ENCODE results near the gene GRM7. TPM values are rescaled to one million over a fixed set of nuclear protein-coding genes. Genes with fewer than 3 reads are reported as not detected.

The GRM7 gene
- total and polyA plus RNA-seq, 9 donors, result 0.04 to 0.13 (median 0.10) TPM; not detected in 6

DNA sequence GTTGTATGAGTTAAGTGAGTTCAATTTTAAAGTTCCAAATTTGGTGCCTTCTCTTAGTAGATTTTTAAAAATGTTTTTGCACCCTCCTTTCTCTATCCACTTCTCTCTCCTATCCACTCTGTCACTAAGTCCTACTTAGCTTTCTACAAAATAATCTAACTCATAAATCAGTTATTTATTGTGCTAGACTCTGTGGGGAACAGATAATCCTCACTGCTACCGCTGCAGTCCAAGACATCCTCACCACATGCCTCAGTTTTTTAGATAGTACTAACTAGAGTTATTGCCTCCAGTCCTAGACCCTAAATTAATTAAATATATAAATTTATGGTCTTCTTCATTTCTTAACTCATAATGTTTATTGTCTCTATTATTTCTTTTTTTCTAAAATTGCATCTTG lies 576.3 kb downstream of the GRM7 start:
- no peaks in the 10 kb centered on the region for H3K36me3 ChIP-seq (ENCODE audit: control insufficient read depth, insufficient read depth, low read length)
- no peak overlapping the region for H3K4me3 ChIP-seq (ENCODE audit: low read length)
- no peak for DNase-seq
- peaks cover 2% of the 10 kb centered on the region for H3K9me3 ChIP-seq (replicated peaks; ENCODE audit: control insufficient read depth, low read depth, low read length)
- H3K27ac ChIP-seq (ENCODE audit: low read length), result no peak overlapping the region
- no peaks in the 10 kb centered on the region for H3K27me3 ChIP-seq (ENCODE audit: control insufficient read depth, insufficient read depth, low read length)
- H3K4me1 ChIP-seq (ENCODE audit: control insufficient read depth, insufficient read depth, low read length), result no peaks in the 10 kb centered on the region
- no CpG with 5 or more reads among the region's 1 CpG for WGBS (ENCODE audit: insufficient coverage)

DNA sequence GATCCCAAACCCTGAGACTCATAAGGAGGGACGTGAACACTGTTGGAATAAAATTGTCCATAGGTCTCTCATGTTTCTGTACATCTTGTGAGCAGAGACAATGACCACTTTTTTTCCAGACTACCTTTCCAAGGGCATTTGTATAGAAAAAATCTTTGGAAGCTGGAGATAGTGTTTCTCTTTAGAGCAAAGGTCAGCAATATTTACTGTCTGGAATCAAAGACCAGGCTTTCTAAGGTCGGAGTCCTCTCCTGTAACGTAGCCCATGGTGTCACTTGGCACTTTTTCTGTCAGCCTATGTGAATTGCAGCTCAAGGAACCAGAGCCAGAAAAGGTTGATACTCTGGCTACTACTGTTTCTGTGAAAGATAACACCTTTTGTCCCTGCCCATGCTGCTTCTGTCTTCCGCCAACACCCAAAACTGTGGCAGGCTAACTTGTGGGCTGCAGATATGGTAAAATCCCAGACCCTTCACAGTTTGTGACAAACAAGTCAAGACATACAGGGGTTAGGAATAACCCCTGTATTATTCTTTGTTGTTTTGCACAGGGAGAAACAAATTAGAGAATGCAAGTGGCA lies 578.3 kb downstream of the GRM7 start:
- Histone ChIP-seq H3K4me3 (ENCODE audit: low read length) (no peak overlapping the region), H3K27ac (ENCODE audit: low read length) (no peak overlapping the region), H3K36me3 (ENCODE audit: control insufficient read depth, insufficient read depth, low read length) (no peaks in the 10 kb centered on the region), H3K27me3 (ENCODE audit: control insufficient read depth, insufficient read depth, low read length) (no peaks in the 10 kb centered on the region), H3K9me3 (replicated peaks; ENCODE audit: control insufficient read depth, low read depth, low read length) (peaks cover 2% of the 10 kb centered on the region), H3K4me1 (ENCODE audit: control insufficient read depth, insufficient read depth, low read length) (no peaks in the 10 kb centered on the region)
- 48% methylated on average over 2 of the region's 4 CpGs for WGBS (ENCODE audit: insufficient coverage)
- DNase-seq, result no peak

DNA sequence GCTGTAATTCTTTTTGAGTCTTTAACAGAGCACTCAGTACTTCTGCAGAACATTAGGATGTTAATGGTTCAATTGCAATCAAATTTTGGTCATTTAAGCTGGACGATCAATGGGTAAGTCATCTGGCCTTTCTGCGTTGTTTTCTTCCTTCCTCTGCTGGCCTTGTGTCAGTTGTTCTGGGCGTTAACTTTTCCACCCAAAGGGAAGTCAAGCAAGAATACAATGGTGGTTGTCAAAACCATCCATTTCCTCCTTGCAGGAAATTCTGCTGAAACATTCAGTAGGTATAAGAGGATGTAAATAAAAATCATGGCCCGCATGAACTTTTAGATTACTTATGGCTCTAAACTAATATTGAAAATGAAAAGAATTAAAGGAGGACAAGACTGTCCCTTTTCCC lies 584.0 kb downstream of the GRM7 start:
- peak; percentile 6 for DNase-seq
- Histone ChIP-seq H3K36me3 (ENCODE audit: control insufficient read depth, insufficient read depth, low read length) (no peaks in the 10 kb centered on the region), H3K4me1 (ENCODE audit: control insufficient read depth, insufficient read depth, low read length) (no peaks in the 10 kb centered on the region), H3K27ac (ENCODE audit: low read length) (no peak overlapping the region), H3K4me3 (ENCODE audit: low read length) (no peak overlapping the region), H3K27me3 (ENCODE audit: control insufficient read depth, insufficient read depth, low read length) (no peaks in the 10 kb centered on the region), H3K9me3 (replicated peaks; ENCODE audit: control insufficient read depth, low read depth, low read length) (peaks cover 2% of the 10 kb centered on the region)
- no CpG with 5 or more reads among the region's 4 CpGs for WGBS (ENCODE audit: insufficient coverage)

- peaks cover 2% of the 10 kb centered on the region for H3K9me3 ChIP-seq (replicated peaks; ENCODE audit: control insufficient read depth, low read depth, low read length)
- H3K36me3 ChIP-seq (ENCODE audit: control insufficient read depth, insufficient read depth, low read length), result no peaks in the 10 kb centered on the region
- WGBS (ENCODE audit: insufficient coverage), result 65% methylated on average over 3 of the region's 5 CpGs
- no peak for DNase-seq
- no peaks in the 10 kb centered on the region for H3K4me1 ChIP-seq (ENCODE audit: control insufficient read depth, insufficient read depth, low read length)
- no peaks in the 10 kb centered on the region for H3K27me3 ChIP-seq (ENCODE audit: control insufficient read depth, insufficient read depth, low read length)
- H3K27ac ChIP-seq (ENCODE audit: low read length), result no peak overlapping the region
- no peak overlapping the region for H3K4me3 ChIP-seq (ENCODE audit: low read length)
These were observed 584.4 kb downstream of the GRM7 start for GRCh38 chr3:7445331-7445730.

DNA sequence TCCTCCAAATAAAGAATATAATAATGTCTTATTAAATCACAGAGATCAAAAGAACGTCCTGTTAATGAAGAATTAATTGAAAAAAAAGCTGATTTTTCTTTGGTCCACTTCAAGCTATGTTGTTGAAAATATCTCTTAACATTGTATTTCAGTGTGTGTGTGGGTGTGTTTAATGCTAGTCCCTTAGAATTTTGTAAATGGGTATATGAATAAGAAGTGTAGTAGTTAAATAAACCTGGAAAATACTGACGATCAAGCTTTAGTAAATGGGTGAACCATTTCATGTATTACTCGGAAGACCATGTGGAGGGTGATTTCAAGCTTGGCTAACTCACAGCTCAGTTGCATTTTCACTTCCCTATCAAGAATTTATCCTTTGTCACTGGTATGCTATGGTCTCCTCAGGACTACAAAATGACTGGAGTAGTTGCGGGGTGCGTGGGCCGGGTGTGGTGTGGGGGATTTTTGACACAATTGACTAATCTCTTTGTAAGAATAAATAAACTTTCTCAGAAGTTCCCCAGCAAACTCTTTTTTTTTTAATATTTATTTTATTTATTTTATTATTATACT lies 586.4 kb downstream of the GRM7 start:
- H3K27ac ChIP-seq (ENCODE audit: low read length), result no peak overlapping the region
- no peaks in the 10 kb centered on the region for H3K4me1 ChIP-seq (ENCODE audit: control insufficient read depth, insufficient read depth, low read length)
- no peaks in the 10 kb centered on the region for H3K27me3 ChIP-seq (ENCODE audit: control insufficient read depth, insufficient read depth, low read length)
- no peak overlapping the region for H3K4me3 ChIP-seq (ENCODE audit: low read length)
- H3K9me3 ChIP-seq (replicated peaks; ENCODE audit: control insufficient read depth, low read depth, low read length), result no peaks in the 10 kb centered on the region
- no peak for DNase-seq
- H3K36me3 ChIP-seq (ENCODE audit: control insufficient read depth, insufficient read depth, low read length), result no peaks in the 10 kb centered on the region
- WGBS (ENCODE audit: insufficient coverage), result no CpG with 5 or more reads among the region's 6 CpGs

DNA sequence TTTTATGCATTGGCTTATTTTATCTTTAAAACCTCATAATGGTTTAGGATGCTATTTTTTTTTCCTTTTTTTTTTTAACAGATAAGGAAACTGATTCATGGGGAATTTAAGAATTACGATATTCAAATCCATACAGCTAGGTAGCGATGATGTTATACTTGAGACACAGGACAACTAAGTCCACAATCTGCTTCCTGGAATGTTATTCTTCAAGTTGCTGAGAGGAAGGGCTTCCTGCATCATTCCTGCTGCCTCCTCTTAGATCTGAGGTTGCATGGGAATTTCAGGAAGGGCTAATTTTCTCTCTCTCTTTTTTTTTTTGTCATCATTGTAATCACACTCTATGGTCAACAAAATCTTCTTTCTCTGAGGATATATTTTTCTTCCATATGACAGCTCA lies 595.5 kb downstream of the GRM7 start:
- WGBS (ENCODE audit: insufficient coverage), result no CpG with 5 or more reads among the region's 2 CpGs
- H3K27ac ChIP-seq (ENCODE audit: low read length), result no peak overlapping the region

DNA sequence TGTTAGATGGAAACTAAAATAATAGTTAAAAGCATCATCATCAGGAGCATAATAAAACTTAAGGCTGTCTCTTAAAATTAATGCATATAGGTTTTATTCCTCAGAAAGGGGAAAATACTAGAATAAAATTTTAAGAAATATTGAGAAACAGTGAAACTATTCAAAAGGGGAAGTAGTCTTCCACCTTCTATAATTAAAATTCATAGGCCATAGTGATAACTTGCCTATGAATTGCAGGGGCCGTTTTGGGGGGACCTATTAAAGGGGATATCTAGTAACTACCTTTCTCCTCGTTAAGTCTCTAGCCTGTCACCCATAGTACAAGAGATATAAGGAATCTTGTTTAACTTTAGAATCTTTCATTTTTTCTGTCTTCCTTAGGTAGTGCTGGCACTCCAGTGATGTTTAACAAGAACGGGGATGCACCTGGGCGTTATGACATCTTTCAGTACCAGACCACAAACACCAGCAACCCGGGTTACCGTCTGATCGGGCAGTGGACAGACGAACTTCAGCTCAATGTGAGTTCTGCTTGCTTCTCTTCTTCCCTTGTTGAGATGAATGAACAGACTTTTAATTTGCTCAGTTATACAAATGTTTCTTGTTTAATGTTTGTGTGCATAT lies 600.4 kb downstream of the GRM7 start:
- DNase-seq, result no peak
- WGBS (ENCODE audit: insufficient coverage), result 80% methylated on average over 1 of the region's 8 CpGs
- Histone ChIP-seq H3K4me3 (ENCODE audit: low read length) (no peak overlapping the region), H3K4me1 (ENCODE audit: control insufficient read depth, insufficient read depth, low read length) (no peaks in the 10 kb centered on the region), H3K27ac (ENCODE audit: low read length) (no peak overlapping the region), H3K27me3 (ENCODE audit: control insufficient read depth, insufficient read depth, low read length) (no peaks in the 10 kb centered on the region), H3K36me3 (ENCODE audit: control insufficient read depth, insufficient read depth, low read length) (no peaks in the 10 kb centered on the region), H3K9me3 (replicated peaks; ENCODE audit: control insufficient read depth, low read depth, low read length) (no peaks in the 10 kb centered on the region)

More for the DNA sequence above, 595.5 kb downstream of the GRM7 start:
- H3K4me3 ChIP-seq (ENCODE audit: low read length), result no peak overlapping the region
- no peak for DNase-seq
- no peaks in the 10 kb centered on the region for H3K36me3 ChIP-seq (ENCODE audit: control insufficient read depth, insufficient read depth, low read length)
- H3K9me3 ChIP-seq (replicated peaks; ENCODE audit: control insufficient read depth, low read depth, low read length), result no peaks in the 10 kb centered on the region
- H3K27me3 ChIP-seq (ENCODE audit: control insufficient read depth, insufficient read depth, low read length), result no peaks in the 10 kb centered on the region
- no peaks in the 10 kb centered on the region for H3K4me1 ChIP-seq (ENCODE audit: control insufficient read depth, insufficient read depth, low read length)

GRCh38 chr3:7469866-7470265 lies 609.0 kb downstream of the GRM7 start:
- no peaks in the 10 kb centered on the region for H3K27me3 ChIP-seq (ENCODE audit: control insufficient read depth, insufficient read depth, low read length)
- no peak overlapping the region for H3K4me3 ChIP-seq (ENCODE audit: low read length)
- DNase-seq, result no peak
- no peaks in the 10 kb centered on the region for H3K4me1 ChIP-seq (ENCODE audit: control insufficient read depth, insufficient read depth, low read length)
- WGBS (ENCODE audit: insufficient coverage), result no CpG with 5 or more reads among the region's 2 CpGs
- H3K27ac ChIP-seq (ENCODE audit: low read length), result no peak overlapping the region
- H3K9me3 ChIP-seq (replicated peaks; ENCODE audit: control insufficient read depth, low read depth, low read length), result no peaks in the 10 kb centered on the region
- no peaks in the 10 kb centered on the region for H3K36me3 ChIP-seq (ENCODE audit: control insufficient read depth, insufficient read depth, low read length)

DNA sequence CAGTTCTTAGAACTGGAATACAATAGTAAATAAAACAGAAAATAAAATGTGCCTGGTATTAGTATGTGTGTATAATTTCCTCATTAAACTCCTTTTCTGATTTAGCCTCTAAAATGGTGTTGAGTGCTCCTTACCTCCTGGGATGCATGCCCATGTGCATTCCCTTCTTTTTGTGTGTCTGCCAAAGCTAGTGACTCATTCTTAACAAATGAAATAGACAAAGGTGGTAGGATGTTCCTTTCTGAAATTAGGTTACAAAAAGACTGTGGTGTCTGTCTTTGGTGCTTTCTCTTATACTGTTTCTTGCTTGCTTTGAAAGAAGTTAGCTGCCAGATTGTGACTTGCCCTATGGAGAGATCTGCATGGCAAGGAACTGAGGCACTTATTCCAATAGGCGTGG lies 623.7 kb downstream of the GRM7 start:
- H3K9me3 ChIP-seq (replicated peaks; ENCODE audit: control insufficient read depth, low read depth, low read length), result no peaks in the 10 kb centered on the region
- H3K36me3 ChIP-seq (ENCODE audit: control insufficient read depth, insufficient read depth, low read length), result no peaks in the 10 kb centered on the region
- no peak for DNase-seq
- H3K27ac ChIP-seq (ENCODE audit: low read length), result no peak overlapping the region
- WGBS (ENCODE audit: insufficient coverage), result 78% methylated on average over 1 of the region's 1 CpG
- no peak overlapping the region for H3K4me3 ChIP-seq (ENCODE audit: low read length)
- no peaks in the 10 kb centered on the region for H3K4me1 ChIP-seq (ENCODE audit: control insufficient read depth, insufficient read depth, low read length)
- no peaks in the 10 kb centered on the region for H3K27me3 ChIP-seq (ENCODE audit: control insufficient read depth, insufficient read depth, low read length)

DNA sequence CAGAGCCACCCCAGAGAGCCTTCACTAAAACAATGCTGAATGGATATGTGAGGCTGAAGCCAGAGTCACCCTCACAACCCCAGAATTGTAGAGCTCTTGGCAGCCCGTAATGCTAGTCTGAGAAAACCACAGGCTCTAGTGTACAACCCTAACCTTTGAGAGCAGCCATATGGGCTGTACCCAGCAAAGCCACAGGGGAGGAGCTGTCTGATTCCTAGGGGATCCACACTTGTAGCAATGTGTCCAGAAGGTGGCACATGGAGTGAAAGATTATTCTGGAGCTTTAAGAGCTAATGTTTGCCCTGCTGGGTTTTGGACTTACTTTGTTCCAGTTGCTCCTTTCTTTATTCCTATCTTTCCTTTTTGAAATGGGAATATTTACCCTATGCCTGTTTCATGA lies 626.8 kb downstream of the GRM7 start:
- H3K9me3 ChIP-seq (replicated peaks; ENCODE audit: control insufficient read depth, low read depth, low read length), result no peaks in the 10 kb centered on the region
- DNase-seq, result no peak
- WGBS (ENCODE audit: insufficient coverage), result no CpG with 5 or more reads among the region's 1 CpG

More for the DNA sequence above, 626.8 kb downstream of the GRM7 start:
- Histone ChIP-seq H3K27me3 (ENCODE audit: control insufficient read depth, insufficient read depth, low read length) (no peaks in the 10 kb centered on the region), H3K4me1 (ENCODE audit: control insufficient read depth, insufficient read depth, low read length) (no peaks in the 10 kb centered on the region), H3K27ac (ENCODE audit: low read length) (no peak overlapping the region), H3K36me3 (ENCODE audit: control insufficient read depth, insufficient read depth, low read length) (no peaks in the 10 kb centered on the region), H3K4me3 (ENCODE audit: low read length) (no peak overlapping the region)
